ENCODE results near the gene FAM83C.

DNA sequence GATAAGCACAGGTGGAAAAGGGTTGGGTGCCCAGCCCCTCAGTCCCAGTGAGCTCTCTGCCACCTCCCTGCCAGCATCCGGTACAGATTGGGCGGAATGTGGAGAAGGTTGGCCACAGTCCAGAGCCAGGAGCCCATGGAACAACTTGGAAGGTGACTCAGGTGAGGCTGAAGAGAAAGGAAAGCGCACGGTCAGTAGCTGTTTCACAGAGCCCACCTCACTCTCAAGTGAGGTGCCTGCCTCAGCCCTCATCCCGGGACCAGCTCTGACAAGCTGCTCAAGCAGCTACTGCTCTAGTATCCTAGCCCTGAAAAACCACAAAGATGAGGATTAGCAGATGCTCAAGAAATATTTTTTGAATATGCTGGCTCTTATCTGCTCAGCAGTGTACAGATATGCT is 13.2 kb downstream of the FAM83C start:
- TF ChIP-seq, protein P1, sequence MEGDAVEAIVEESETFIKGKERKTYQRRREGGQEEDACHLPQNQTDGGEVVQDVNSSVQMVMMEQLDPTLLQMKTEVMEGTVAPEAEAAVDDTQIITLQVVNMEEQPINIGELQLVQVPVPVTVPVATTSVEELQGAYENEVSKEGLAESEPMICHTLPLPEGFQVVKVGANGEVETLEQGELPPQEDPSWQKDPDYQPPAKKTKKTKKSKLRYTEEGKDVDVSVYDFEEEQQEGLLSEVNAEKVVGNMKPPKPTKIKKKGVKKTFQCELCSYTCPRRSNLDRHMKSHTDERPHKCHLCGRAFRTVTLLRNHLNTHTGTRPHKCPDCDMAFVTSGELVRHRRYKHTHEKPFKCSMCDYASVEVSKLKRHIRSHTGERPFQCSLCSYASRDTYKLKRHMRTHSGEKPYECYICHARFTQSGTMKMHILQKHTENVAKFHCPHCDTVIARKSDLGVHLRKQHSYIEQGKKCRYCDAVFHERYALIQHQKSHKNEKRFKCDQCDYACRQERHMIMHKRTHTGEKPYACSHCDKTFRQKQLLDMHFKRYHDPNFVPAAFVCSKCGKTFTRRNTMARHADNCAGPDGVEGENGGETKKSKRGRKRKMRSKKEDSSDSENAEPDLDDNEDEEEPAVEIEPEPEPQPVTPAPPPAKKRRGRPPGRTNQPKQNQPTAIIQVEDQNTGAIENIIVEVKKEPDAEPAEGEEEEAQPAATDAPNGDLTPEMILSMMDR (IDR thresholded peaks at IDR 0.05) = no peak
- no peak for TF ChIP-seq POLR2AphosphoS5 (IDR thresholded peaks at IDR 0.05)
